Activated CD4-positive, CD25-positive, alpha-beta regulatory T cell treated with anti-CD3 and anti-CD28 coated beads, Interleukin-2, amount 50 U/mL, for 16 hours (primary cell): ENCODE results near the gene UBE2H.
"Not testable (repeated sequence)": the region's sequence is repeated elsewhere in the genome, so short reads cannot be mapped to it uniquely, and the experiment has no call there.

ENCODE experiments used
- DNase-seq: peaks from one replicate; pipeline ENCODE4 v3.0.0-alpha.2; 2020; ENCODE audit warnings: low read depth, low spot score

The UBE2H gene

GRCh38 chr7:129823143-129823542 is 129.6 kb downstream of the UBE2H start:
- not testable (repeated sequence) for DNase-seq

GRCh38 chr7:129821476-129821875 is 131.3 kb downstream of the UBE2H start:
- no peak for DNase-seq

- DNase-seq: no peak
Observed at GRCh38 chr7:129816742-129817141, 136.0 kb downstream of the UBE2H start.

DNA sequence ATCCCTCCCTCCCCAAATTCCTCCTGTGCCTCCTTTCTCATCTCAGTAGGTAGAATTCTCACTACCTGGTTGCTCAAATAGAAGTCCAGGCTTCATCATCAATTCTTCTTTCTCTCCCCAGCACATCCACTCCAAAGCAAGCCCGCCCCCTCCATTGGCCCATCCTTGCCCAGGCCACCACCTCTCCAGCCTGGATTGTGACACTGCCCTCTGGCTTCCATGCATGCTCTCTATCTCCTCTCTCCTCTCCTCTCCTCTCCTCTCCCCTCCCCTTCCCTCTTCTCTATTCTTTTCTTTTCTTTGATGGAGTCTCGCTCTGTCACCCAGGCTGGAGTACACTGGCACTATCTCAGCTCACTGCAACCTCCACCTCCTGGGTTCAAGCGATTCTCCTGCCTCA is 144.9 kb downstream of the UBE2H start:
- no peak for DNase-seq

GRCh38 chr7:129804890-129805719 is 147.7 kb downstream of the UBE2H start:
- no peak for DNase-seq

DNA sequence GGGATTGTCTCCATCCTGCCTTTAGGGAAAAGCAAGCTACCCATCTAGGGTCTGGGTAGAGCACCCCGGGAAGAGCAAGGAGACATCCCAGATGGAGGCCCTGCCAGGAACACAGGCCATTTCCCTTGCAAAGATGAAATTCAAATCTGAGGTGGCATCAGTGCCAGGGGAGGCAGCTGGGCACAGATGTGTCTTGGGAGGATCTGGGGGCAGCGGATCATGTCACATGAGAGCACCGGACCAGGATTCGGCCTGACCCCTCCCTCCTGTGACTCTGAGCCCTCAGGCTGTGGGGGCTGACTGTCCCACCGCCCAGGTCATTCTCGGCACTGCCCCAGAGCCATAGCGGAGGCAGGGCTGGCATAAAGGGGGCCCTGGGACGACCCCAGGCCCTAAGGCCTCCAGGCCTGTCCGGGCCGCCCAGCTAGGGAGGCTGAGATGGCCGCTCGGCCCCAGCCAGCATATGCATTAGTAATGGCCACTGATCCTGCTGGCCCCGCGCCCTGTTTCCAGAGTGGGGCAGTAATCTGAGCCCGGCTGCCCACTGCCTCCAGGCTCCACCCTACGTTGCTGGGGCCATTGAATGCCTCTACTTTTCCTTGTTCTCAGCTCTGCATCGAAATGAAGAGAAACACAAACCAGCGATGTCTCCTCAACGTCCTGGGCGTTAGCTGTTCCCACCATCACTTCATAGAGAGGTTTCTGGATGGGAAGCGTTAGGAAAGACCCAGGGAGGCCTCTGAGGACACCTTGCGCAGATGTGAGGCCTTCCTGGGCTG is 148.5 kb downstream of the UBE2H start:
- no peak for DNase-seq

- DNase-seq: no peak
Observed at GRCh38 chr7:129803546-129804081, 149.1 kb downstream of the UBE2H start.

DNA sequence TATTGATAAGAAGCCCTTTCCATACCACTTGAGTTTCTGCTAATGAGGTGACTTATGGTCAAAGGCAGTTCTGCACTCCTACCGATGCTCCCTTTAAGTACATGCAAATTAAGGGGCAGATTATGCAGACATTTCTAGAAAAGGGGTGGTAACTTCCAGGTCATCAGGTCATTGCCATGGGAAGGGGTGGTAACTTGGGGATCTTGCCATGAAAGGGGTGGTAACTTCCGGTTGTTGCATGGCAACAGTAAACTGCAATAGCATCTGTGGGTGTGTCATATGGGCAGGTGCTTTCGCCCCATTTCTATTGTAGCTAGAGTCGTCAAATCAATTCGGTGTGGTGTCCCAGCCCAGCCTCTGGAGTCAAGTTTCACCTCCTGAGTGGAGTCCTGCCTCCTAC is 150.9 kb downstream of the UBE2H start:
- DNase-seq: no peak

GRCh38 chr7:129800901-129801300 is 151.9 kb downstream of the UBE2H start:
- no peak for DNase-seq

GRCh38 chr7:129799350-129799955 is 153.3 kb downstream of the UBE2H start:
- no peak for DNase-seq

DNA sequence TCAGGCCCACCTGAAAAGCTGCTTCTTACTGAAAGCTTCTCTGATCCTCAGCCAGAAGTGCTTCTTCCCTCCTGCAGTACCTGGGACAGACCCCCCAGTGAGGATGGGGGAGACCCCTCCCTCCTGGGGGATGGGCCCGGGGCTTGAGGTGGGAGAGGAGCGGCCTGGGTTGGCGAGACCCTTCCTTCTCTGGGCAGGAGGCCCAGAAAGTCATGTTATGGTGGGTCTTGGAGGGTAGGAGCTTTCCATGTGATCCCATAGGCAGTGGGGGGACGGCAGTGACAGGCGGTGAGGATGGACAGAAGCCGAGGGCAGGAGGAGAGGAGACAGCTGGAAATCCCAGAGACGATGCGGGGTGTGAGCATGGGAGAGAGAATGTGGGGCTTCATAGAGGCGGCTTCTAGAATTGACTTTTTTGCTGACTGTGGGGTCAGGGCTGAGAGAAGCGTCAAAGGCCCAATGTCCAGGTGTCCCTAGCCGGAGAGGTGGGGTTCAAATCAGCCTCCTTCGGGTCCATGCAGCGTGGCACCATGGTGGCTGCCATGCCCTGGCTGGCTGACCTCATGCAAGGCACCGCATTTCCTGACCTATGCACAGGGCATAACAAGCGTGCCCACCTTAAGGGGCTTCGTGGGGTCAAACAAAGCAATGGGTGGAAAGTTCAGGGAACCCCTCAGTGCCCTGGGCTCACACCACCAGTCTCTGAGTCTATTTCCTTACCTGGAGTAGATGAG is 154.0 kb downstream of the UBE2H start:
- no peak for DNase-seq

DNA sequence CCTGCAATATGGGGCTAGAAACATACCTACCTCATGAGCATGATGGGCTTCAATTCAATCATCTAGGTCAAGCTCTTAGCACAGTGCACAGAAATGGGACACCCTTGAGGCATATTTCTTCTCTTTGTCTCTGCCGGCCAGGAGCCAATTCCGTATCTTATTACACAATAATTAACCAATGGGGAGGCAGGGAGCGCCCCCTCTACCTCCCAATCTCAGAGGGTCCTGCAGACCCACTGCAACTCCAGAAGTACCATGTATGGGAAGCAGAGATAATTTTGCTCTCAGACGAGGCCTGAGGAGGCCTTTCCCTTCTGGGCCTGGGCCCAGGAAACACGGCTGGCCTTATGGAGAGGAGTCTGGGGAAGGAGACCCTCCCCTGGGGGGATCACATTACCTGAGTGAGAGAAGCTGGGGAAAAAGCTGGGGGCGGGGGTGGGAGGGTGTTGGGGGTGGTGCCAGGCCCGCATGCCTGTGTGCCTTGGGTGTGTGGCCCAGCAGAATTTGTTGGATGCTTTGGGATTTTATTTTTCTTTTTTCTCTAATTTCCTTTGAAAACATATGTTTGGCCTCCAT is 155.5 kb downstream of the UBE2H start:
- no peak for DNase-seq

- no peak for DNase-seq
Observed at GRCh38 chr7:129796186-129796775, 156.5 kb downstream of the UBE2H start.

DNA sequence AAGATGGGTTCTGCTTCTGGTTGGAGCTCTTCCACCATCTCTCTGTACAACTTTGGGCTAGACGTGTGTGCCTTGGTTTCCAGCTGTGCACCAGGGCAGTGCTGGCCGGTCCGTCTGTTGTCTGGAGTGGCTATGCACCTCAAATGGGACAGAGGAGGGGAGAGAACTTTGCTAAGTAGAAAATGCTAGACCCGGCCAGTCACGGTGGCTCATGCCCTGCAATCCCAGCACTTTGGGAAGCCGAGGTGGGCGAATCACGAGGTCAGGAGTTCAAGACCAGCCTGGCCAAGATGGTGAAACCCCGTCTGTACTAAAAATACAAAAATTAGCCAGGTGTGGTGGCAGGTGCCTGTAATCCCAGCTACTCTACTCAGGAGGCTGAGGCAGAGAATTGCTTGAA is 158.3 kb downstream of the UBE2H start:
- DNase-seq: not testable (repeated sequence)

GRCh38 chr7:129793506-129794310 is 159.1 kb downstream of the UBE2H start:
- no peak for DNase-seq

DNA sequence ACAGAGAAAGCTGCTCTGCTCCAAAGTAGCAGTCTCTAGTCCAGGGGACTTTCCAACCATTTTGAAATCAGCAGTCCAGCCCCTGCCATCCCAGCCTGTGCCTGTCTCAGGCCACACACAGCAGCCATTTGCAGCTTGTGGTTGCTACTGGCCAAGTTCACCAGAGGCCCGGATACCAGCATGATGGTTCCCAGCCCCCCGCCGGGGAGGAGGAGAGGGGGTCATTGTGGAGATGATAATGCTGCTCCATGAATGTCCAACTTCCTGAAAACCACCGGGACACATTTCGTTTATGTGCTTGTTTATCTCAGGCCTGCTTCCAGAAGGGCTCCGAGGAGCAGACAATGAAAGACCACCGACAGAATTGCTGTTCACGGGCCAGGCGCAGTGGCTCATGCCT is 160.0 kb downstream of the UBE2H start:
- no peak for DNase-seq

DNA sequence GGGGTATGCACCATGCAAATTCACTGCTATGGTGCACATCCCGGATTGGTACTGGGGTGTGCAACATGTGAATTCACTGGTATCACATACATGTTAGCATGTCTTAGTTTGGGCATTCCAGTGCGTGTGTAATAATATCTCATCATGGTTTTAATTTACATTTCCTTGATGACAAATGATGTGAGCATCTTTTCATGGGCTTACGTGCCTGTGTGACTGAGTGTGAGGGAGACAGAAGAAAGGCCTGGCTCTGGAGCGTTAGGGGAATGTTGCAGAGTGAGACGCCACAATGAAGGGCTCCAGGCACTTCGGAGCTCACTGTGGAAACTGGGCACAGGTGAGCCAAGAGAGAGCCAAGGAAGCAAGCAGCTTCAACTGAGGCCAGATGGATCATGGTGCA is 162.6 kb downstream of the UBE2H start:
- DNase-seq: no peak

- no peak for DNase-seq
Observed at GRCh38 chr7:129789652-129790051, 163.1 kb downstream of the UBE2H start.

DNA sequence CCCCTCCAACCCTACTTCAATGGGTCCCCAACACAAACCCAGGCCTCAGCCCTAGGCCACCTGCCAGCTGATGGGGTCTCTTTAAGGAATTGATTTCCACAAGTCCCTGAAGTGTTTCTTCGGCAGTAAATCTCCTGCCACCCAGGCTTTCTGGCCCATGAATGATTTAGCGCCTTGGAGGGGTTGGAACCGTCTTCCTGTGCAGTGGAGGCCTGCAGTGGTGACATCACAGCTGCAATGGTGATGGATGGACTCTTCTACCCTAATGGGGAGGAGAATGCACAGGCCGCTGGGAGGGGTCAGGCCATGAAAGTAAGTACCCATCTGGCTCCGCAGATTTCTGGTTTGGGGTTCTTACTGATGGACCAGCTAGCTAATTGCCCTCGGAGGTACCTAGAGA is 163.8 kb downstream of the UBE2H start:
- DNase-seq: no peak
